SKM-1 treated with dmso at 0.1 percent for 144 hours (cell line): ENCODE measurements around the gene RAB43.
"Not testable (repeated sequence)": the region's sequence is repeated elsewhere in the genome, so short reads cannot be mapped to it uniquely, and the experiment has no call there.

Experiments
- DNase-seq: peaks from one replicate; lab custom pipeline; 2025; ENCODE audit not compliant: unreplicated experiment; lab: John Stamatoyannopoulos, UW

The RAB43 gene

GRCh38 chr3:129121792-129122411 is at the start of gene RAB43:
TSS of gene RAB43 (minus strand) at chr3:129121804. CDS start at chr3:129121489, 315 bp downstream.
- DNase-seq = peak; percentile 59

- DNase-seq = no peak
These were observed 45.2 kb upstream of the RAB43 start for GRCh38 chr3:129166579-129167332.

- DNase-seq = not testable (repeated sequence)
These were observed 44.0 kb upstream of the RAB43 start for GRCh38 chr3:129165594-129165993.

GRCh38 chr3:129164500-129164899 is 42.9 kb upstream of the RAB43 start:
- DNase-seq = no peak

GRCh38 chr3:129162729-129163579 is 41.4 kb upstream of the RAB43 start:
- DNase-seq = no peak

GRCh38 chr3:129161860-129162271 is 40.3 kb upstream of the RAB43 start:
- DNase-seq = no peak

- DNase-seq = peak; percentile 96
These were observed 39.6 kb upstream of the RAB43 start, which contains the start of gene ISY1 for GRCh38 chr3:129160891-129161859. TSS of gene ISY1 (minus strand) at chr3:129161063. CDS start at chr3:129160975, 88 bp downstream.

- no peak for DNase-seq
These were observed 23.2 kb upstream of the RAB43 start for GRCh38 chr3:129144786-129145185.

- not testable (repeated sequence) for DNase-seq
These were observed 19.4 kb upstream of the RAB43 start for GRCh38 chr3:129141011-129141410.

- no peak for DNase-seq
These were observed 18.3 kb upstream of the RAB43 start for GRCh38 chr3:129139911-129140310.

- DNase-seq = not testable (repeated sequence)
These were observed 14.7 kb upstream of the RAB43 start for GRCh38 chr3:129136275-129136674.

- no peak for DNase-seq
These were observed 10.7 kb upstream of the RAB43 start for GRCh38 chr3:129132097-129132866.

- DNase-seq = peak; percentile 26
These were observed 10.0 kb upstream of the RAB43 start for GRCh38 chr3:129131465-129132088.

- DNase-seq = no peak
These were observed 8.7 kb upstream of the RAB43 start for GRCh38 chr3:129130291-129130813.

- no peak for DNase-seq
These were observed 7.0 kb upstream of the RAB43 start for GRCh38 chr3:129128357-129129155.

- no peak for DNase-seq
These were observed 5.2 kb upstream of the RAB43 start for GRCh38 chr3:129126726-129127280.

GRCh38 chr3:129123314-129124060 is 1.9 kb upstream of the RAB43 start:
- peak; percentile 44 for DNase-seq
